GM23338 (cell line): ENCODE measurements around the gene MAT2A.
"Not testable (repeated sequence)": the region's sequence is repeated elsewhere in the genome, so short reads cannot be mapped to it uniquely, and the experiment has no call there.

Experiments used
- CREB1 ChIP-seq: fragments of 250-450 bp; sonication (Bioruptor Pico); IDR thresholded peaks from 2 replicates; pipeline ENCODE4 v1.5.0; 2020; ENCODE audit warnings: low read depth, mild to moderate bottlenecking, moderate library complexity
- EZH2 ChIP-seq: fragments of 200-600 bp; sonication (generic); IDR thresholded peaks from one replicate; pipeline ENCODE4 v1.8.0; 2017; ENCODE audit warnings: antibody characterized with exemption, mild to moderate bottlenecking, low read depth; ENCODE audit not compliant: unreplicated experiment
- EZH2phosphoT487 ChIP-seq: fragments of 200-600 bp; sonication (generic); IDR thresholded peaks from one replicate; pipeline ENCODE4 v1.8.1; 2018; ENCODE audit warnings: antibody characterized with exemption; ENCODE audit not compliant: unreplicated experiment
- JUNB ChIP-seq: IDR thresholded peaks from one replicate; pipeline ENCODE4 v1.6.1; 2016; ENCODE audit warnings: antibody characterized with exemption; ENCODE audit not compliant: unreplicated experiment
- NANOG ChIP-seq: IDR thresholded peaks from 2 replicates; pipeline ENCODE4 v1.6.1; 2016; ENCODE audit warnings: antibody characterized with exemption, borderline replicate concordance
- POLR2AphosphoS5 ChIP-seq: IDR thresholded peaks from 2 replicates; pipeline ENCODE4 v1.6.1; 2016; ENCODE audit warnings: antibody characterized with exemption, low read depth
- ZNF331 ChIP-seq: fragments of 250-450 bp; sonication (Bioruptor Pico); IDR thresholded peaks from 2 replicates; pipeline ENCODE4 v1.5.0; 2020; ENCODE audit warnings: low read depth, mild to moderate bottlenecking, moderate library complexity
- TF ChIP-seq, protein P1 (sequence below), 2 experiments: fragments of 200-600 bp in 1 of 2; sonication (generic) in 1 of 2; conservative IDR thresholded peaks; 2 replicates each; pipeline versions ENCODE4 v1.5.1 to v1.6.1; 2016 to 2017; ENCODE audit warnings: antibody characterized with exemption in 2 of 2, low read depth in 2 of 2, mild to moderate bottlenecking in 2 of 2, moderate library complexity in 1 of 2
- TF ChIP-seq, protein P2 (sequence below): IDR thresholded peaks from one replicate; pipeline ENCODE4 v1.6.1; 2018; ENCODE audit warnings: antibody characterized with exemption; ENCODE audit not compliant: unreplicated experiment
- TF ChIP-seq, protein P3 (sequence below): fragments of 250-450 bp; sonication (Bioruptor Pico); IDR thresholded peaks from 2 replicates; pipeline ENCODE4 v1.5.0; 2020; ENCODE audit warnings: mild to moderate bottlenecking, moderate library complexity

- not testable (repeated sequence) for TF ChIP-seq POLR2AphosphoS5; EZH2phosphoT487; EZH2; CREB1 (CRISPR knock-in tag); NANOG; JUNB; ZNF331 (CRISPR knock-in tag)
- TF ChIP-seq, protein P1, sequence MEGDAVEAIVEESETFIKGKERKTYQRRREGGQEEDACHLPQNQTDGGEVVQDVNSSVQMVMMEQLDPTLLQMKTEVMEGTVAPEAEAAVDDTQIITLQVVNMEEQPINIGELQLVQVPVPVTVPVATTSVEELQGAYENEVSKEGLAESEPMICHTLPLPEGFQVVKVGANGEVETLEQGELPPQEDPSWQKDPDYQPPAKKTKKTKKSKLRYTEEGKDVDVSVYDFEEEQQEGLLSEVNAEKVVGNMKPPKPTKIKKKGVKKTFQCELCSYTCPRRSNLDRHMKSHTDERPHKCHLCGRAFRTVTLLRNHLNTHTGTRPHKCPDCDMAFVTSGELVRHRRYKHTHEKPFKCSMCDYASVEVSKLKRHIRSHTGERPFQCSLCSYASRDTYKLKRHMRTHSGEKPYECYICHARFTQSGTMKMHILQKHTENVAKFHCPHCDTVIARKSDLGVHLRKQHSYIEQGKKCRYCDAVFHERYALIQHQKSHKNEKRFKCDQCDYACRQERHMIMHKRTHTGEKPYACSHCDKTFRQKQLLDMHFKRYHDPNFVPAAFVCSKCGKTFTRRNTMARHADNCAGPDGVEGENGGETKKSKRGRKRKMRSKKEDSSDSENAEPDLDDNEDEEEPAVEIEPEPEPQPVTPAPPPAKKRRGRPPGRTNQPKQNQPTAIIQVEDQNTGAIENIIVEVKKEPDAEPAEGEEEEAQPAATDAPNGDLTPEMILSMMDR (conservative IDR thresholded peaks at IDR 0.05; ENCODE audit: low read depth in 2 of 2), result not testable (repeated sequence)
- TF ChIP-seq, protein P2, sequence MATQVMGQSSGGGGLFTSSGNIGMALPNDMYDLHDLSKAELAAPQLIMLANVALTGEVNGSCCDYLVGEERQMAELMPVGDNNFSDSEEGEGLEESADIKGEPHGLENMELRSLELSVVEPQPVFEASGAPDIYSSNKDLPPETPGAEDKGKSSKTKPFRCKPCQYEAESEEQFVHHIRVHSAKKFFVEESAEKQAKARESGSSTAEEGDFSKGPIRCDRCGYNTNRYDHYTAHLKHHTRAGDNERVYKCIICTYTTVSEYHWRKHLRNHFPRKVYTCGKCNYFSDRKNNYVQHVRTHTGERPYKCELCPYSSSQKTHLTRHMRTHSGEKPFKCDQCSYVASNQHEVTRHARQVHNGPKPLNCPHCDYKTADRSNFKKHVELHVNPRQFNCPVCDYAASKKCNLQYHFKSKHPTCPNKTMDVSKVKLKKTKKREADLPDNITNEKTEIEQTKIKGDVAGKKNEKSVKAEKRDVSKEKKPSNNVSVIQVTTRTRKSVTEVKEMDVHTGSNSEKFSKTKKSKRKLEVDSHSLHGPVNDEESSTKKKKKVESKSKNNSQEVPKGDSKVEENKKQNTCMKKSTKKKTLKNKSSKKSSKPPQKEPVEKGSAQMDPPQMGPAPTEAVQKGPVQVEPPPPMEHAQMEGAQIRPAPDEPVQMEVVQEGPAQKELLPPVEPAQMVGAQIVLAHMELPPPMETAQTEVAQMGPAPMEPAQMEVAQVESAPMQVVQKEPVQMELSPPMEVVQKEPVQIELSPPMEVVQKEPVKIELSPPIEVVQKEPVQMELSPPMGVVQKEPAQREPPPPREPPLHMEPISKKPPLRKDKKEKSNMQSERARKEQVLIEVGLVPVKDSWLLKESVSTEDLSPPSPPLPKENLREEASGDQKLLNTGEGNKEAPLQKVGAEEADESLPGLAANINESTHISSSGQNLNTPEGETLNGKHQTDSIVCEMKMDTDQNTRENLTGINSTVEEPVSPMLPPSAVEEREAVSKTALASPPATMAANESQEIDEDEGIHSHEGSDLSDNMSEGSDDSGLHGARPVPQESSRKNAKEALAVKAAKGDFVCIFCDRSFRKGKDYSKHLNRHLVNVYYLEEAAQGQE, result not testable (repeated sequence)
- TF ChIP-seq, protein P3, sequence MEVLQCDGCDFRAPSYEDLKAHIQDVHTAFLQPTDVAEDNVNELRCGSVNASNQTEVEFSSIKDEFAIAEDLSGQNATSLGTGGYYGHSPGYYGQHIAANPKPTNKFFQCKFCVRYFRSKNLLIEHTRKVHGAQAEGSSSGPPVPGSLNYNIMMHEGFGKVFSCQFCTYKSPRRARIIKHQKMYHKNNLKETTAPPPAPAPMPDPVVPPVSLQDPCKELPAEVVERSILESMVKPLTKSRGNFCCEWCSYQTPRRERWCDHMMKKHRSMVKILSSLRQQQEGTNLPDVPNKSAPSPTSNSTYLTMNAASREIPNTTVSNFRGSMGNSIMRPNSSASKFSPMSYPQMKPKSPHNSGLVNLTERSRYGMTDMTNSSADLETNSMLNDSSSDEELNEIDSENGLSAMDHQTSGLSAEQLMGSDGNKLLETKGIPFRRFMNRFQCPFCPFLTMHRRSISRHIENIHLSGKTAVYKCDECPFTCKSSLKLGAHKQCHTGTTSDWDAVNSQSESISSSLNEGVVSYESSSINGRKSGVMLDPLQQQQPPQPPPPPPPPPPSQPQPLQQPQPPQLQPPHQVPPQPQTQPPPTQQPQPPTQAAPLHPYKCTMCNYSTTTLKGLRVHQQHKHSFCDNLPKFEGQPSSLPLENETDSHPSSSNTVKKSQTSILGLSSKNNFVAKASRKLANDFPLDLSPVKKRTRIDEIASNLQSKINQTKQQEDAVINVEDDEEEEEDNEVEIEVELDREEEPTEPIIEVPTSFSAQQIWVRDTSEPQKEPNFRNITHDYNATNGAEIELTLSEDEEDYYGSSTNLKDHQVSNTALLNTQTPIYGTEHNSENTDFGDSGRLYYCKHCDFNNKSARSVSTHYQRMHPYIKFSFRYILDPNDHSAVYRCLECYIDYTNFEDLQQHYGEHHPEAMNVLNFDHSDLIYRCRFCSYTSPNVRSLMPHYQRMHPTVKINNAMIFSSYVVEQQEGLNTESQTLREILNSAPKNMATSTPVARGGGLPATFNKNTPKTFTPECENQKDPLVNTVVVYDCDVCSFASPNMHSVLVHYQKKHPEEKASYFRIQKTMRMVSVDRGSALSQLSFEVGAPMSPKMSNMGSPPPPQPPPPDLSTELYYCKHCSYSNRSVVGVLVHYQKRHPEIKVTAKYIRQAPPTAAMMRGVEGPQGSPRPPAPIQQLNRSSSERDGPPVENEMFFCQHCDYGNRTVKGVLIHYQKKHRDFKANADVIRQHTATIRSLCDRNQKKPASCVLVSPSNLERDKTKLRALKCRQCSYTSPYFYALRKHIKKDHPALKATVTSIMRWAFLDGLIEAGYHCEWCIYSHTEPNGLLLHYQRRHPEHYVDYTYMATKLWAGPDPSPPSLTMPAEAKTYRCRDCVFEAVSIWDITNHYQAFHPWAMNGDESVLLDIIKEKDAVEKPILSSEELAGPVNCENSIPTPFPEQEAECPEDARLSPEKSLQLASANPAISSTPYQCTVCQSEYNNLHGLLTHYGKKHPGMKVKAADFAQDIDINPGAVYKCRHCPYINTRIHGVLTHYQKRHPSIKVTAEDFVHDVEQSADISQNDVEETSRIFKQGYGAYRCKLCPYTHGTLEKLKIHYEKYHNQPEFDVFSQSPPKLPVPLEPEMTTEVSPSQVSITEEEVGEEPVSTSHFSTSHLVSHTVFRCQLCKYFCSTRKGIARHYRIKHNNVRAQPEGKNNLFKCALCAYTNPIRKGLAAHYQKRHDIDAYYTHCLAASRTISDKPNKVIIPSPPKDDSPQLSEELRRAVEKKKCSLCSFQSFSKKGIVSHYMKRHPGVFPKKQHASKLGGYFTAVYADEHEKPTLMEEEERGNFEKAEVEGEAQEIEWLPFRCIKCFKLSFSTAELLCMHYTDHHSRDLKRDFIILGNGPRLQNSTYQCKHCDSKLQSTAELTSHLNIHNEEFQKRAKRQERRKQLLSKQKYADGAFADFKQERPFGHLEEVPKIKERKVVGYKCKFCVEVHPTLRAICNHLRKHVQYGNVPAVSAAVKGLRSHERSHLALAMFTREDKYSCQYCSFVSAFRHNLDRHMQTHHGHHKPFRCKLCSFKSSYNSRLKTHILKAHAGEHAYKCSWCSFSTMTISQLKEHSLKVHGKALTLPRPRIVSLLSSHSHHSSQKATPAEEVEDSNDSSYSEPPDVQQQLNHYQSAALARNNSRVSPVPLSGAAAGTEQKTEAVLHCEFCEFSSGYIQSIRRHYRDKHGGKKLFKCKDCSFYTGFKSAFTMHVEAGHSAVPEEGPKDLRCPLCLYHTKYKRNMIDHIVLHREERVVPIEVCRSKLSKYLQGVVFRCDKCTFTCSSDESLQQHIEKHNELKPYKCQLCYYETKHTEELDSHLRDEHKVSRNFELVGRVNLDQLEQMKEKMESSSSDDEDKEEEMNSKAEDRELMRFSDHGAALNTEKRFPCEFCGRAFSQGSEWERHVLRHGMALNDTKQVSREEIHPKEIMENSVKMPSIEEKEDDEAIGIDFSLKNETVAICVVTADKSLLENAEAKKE, result not testable (repeated sequence)
These were observed 21.4 kb downstream of the MAT2A start for GRCh38 chr2:85560403-85560726.
